DMS79 (cell line): ENCODE results near the gene NF1.
"Not testable (repeated sequence)": the region's sequence is repeated elsewhere in the genome, so short reads cannot be mapped to it uniquely, and the experiment has no call there.

Experiments used
- DNase-seq: peaks from one replicate; lab custom pipeline; 2025; lab: John Stamatoyannopoulos, UW

The NF1 gene

GRCh38 chr17:31198666-31199065, 103.9 kb downstream of the NF1 start:
- not testable (repeated sequence) for DNase-seq

GRCh38 chr17:31200287-31200686, 105.5 kb downstream of the NF1 start:
- DNase-seq = no peak

GRCh38 chr17:31202968-31203367, 108.2 kb downstream of the NF1 start:
- peak; percentile 72 for DNase-seq

GRCh38 chr17:31211352-31212012, 116.7 kb downstream of the NF1 start:
- DNase-seq = no peak

GRCh38 chr17:31216031-31216751, 121.4 kb downstream of the NF1 start:
- DNase-seq = no peak

- no peak for DNase-seq
Observed at GRCh38 chr17:31224366-31224765, 129.6 kb downstream of the NF1 start.

GRCh38 chr17:31225831-31226230, 131.1 kb downstream of the NF1 start:
- no peak for DNase-seq

- DNase-seq = no peak
Observed at GRCh38 chr17:31226373-31226772, 131.6 kb downstream of the NF1 start.

GRCh38 chr17:31226950-31227349, 132.2 kb downstream of the NF1 start:
- no peak for DNase-seq

GRCh38 chr17:31231852-31232251, 137.1 kb downstream of the NF1 start:
- no peak for DNase-seq

GRCh38 chr17:31235110-31235509, 140.3 kb downstream of the NF1 start:
- no peak for DNase-seq

GRCh38 chr17:31236137-31236536, 141.4 kb downstream of the NF1 start:
- no peak for DNase-seq

GRCh38 chr17:31236712-31237111, 141.9 kb downstream of the NF1 start:
- no peak for DNase-seq

- DNase-seq = no peak
Observed at GRCh38 chr17:31241116-31241515, 146.3 kb downstream of the NF1 start.

GRCh38 chr17:31248986-31249834, 154.4 kb downstream of the NF1 start:
- no peak for DNase-seq

- DNase-seq = no peak
Observed at GRCh38 chr17:31249835-31250141, 155.0 kb downstream of the NF1 start.

- no peak for DNase-seq
Observed at GRCh38 chr17:31250229-31250628, 155.5 kb downstream of the NF1 start.

- DNase-seq = no peak
Observed at GRCh38 chr17:31251105-31251969, 156.6 kb downstream of the NF1 start.

GRCh38 chr17:31251970-31252328, 157.2 kb downstream of the NF1 start:
- no peak for DNase-seq

- no peak for DNase-seq
Observed at GRCh38 chr17:31252741-31253140, 158.0 kb downstream of the NF1 start.

GRCh38 chr17:31254654-31255053, 159.9 kb downstream of the NF1 start:
- no peak for DNase-seq

GRCh38 chr17:31256936-31257335, 162.2 kb downstream of the NF1 start:
- DNase-seq = no peak
